ENCODE results near the gene ESPN. TPM values are rescaled to one million over a fixed set of nuclear protein-coding genes. Genes with fewer than 3 reads are reported as not detected.

ESPN gene
- total RNA-seq, 1 experiment from 2014 or later = 53.1 TPM

DNA sequence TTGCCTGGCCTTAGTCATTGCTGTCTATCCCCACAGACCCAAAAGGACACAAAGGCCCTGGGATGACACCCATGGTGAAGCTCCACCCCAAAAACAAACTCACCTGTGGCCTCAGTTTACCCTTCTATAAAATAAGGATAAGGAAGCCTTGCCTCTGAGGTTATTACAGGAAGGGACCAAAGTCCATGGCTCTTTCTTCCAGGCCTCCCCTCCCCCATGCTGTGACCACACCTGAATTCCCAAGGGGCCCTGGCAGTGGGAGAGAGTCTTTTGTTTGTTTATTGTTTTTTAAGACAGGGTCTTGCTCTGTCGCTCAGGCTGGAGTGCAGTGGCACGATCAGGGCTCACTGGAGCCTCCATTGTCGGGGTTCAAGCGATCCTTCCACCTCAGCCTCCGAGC is 51.9 kb downstream of the ESPN start:
- Histone ChIP-seq H3K79me2 (ENCODE audit: insufficient read depth, low read length) (no peaks in the 10 kb centered on the region), H2BK12ac (ENCODE audit: insufficient read length, low read depth, low read length) (no peak overlapping the region), H3K9ac (ENCODE audit: extremely low read depth, insufficient read length, low read length) (no peak overlapping the region), H2BK15ac (ENCODE audit: low read depth, low read length) (no peak overlapping the region), H4K5ac (ENCODE audit: insufficient read length, low read depth, low read length) (no peak overlapping the region), H2AK5ac (ENCODE audit: insufficient read length, low read length) (no peak overlapping the region), H4K20me1 (ENCODE audit: control insufficient read depth, insufficient read depth, insufficient read length) (no peaks in the 10 kb centered on the region), H3K23ac (ENCODE audit: insufficient read length, low read depth, low read length) (no peak overlapping the region), H3K9me3 (ENCODE audit: control insufficient read depth, low read depth, low read length) (no peaks in the 10 kb centered on the region), H3K27ac (ENCODE audit: insufficient read length, low read depth, low read length) (no peak overlapping the region), H3T11ph (ENCODE audit: low read length) (no peak overlapping the region), H2BK5ac (ENCODE audit: insufficient read length, low read length) (no peak overlapping the region), H3K23me2 (ENCODE audit: insufficient read length, low read depth, low read length, poor library complexity, severe bottlenecking) (no peaks in the 10 kb centered on the region), H4K91ac (ENCODE audit: insufficient read length, low read depth, low read length) (no peak overlapping the region), H3K27me3 (ENCODE audit: insufficient read depth, low read length) (no peaks in the 10 kb centered on the region), H3K14ac (ENCODE audit: insufficient read depth, low read length) (no peak overlapping the region), H2AFZ (ENCODE audit: low read length) (no peak overlapping the region), H3K4me1 (ENCODE audit: insufficient read depth, low read length) (peaks cover 3% of the 10 kb centered on the region; the same call in 1 of the 2 replicates), H3K79me1 (ENCODE audit: insufficient read depth, low read depth, low read length, poor library complexity, severe bottlenecking) (no peaks in the 10 kb centered on the region), H4K8ac (replicated peaks; ENCODE audit: insufficient read length, low read depth, low read length) (no peak overlapping the region), H2BK20ac (ENCODE audit: low read depth, low read length, poor library complexity, severe bottlenecking) (no peak overlapping the region), H3K4me2 (ENCODE audit: insufficient read depth, insufficient read length, low read length) (no peak overlapping the region), H3K18ac (ENCODE audit: insufficient read length, low read depth, low read length) (no peak overlapping the region), H2BK120ac (ENCODE audit: low read depth, low read length, poor library complexity, severe bottlenecking) (no peak overlapping the region), H3K56ac (ENCODE audit: insufficient read length, low read depth, low read length) (no peak overlapping the region), H3K4ac (ENCODE audit: low read depth, low read length) (no peak overlapping the region)
- peaks cover 20 to 42% of the 10 kb centered on the region in 2 experiments for H3K4me1 Mint-ChIP-seq
- H3K4me3 Mint-ChIP-seq = no peak overlapping the region
- no peak for DNase-seq
- no peaks in the 10 kb centered on the region for H3K9me3 Mint-ChIP-seq
- TF ChIP-seq, protein P1, sequence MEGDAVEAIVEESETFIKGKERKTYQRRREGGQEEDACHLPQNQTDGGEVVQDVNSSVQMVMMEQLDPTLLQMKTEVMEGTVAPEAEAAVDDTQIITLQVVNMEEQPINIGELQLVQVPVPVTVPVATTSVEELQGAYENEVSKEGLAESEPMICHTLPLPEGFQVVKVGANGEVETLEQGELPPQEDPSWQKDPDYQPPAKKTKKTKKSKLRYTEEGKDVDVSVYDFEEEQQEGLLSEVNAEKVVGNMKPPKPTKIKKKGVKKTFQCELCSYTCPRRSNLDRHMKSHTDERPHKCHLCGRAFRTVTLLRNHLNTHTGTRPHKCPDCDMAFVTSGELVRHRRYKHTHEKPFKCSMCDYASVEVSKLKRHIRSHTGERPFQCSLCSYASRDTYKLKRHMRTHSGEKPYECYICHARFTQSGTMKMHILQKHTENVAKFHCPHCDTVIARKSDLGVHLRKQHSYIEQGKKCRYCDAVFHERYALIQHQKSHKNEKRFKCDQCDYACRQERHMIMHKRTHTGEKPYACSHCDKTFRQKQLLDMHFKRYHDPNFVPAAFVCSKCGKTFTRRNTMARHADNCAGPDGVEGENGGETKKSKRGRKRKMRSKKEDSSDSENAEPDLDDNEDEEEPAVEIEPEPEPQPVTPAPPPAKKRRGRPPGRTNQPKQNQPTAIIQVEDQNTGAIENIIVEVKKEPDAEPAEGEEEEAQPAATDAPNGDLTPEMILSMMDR (conservative IDR thresholded peaks at IDR 0.05) = no peak
- H3K36me3 Mint-ChIP-seq (ENCODE audit: insufficient read depth in 1 of 3, low read depth in 3 of 3) = peaks cover 12 to 16% (median 16%) of the 10 kb centered on the region in 3 experiments; a peak in 6 of 7 replicates
- no CpG with 5 or more reads among the region's 5 CpGs for WGBS (ENCODE audit: extremely low coverage, insufficient read length, low lambda C conversion rate)
- no peaks in the 10 kb centered on the region for H3K27me3 Mint-ChIP-seq (ENCODE audit: low read depth)
- peak overlapping the region in 2 of 3 experiments; percentile 81 to 83; a peak in 1 of 7 replicates for H3K27ac Mint-ChIP-seq
